Measurements from ENCODE around the gene CHKA. TPM values are rescaled to one million over a fixed set of nuclear protein-coding genes. Genes with fewer than 3 reads are reported as not detected.
A peak's percentile ranks its signal among the peaks of the same experiment; 100 is the strongest.

Gene CHKA
- total RNA-seq, 1 donor from 2014 or later, result 15.3 TPM

- no peak for DNase-seq (ENCODE audit: low read depth)
Observed at GRCh38 chr11:68047437-68048290, 73.5 kb downstream of the CHKA start.

GRCh38 chr11:68044898-68045351, 76.3 kb downstream of the CHKA start:
- DNase-seq (ENCODE audit: low read depth), result no peak

DNA sequence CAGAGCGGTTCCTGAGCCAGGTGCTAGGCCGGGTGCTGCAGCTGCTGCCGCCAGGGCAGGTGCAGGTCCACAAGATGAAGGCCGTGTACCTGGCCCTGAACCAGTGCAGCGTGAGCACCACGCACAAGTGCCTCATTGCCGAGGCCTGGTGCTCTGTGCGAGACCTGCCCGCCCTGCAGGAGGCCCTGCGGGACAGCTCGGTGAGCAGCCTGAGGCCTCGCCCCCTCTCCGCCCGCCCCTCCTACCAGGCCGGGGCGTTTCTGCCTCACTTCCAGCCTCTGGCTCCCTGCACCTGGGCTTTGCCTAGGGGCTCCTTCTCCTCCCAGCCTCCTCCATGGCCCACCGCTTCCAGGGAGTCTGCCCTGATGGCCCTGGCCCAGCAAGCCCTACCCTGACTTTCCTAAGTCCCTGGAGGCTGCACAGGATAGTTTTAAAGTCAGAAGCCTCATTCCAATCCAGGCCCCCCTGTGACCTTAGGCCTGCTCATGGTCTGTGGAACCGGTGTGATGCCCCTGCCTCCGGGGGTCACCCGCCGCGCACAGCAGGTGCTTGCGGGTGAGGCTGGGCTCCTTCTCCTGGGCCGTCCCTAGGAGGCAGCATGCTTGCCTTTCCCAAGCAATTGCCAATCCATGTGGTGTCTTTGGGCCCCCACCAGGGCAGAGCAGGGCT, 76.9 kb downstream of the CHKA start:
- no peak for DNase-seq (ENCODE audit: low read depth)

- DNase-seq (ENCODE audit: low read depth), result no peak
Observed at GRCh38 chr11:68043349-68044144, 77.6 kb downstream of the CHKA start.

DNA sequence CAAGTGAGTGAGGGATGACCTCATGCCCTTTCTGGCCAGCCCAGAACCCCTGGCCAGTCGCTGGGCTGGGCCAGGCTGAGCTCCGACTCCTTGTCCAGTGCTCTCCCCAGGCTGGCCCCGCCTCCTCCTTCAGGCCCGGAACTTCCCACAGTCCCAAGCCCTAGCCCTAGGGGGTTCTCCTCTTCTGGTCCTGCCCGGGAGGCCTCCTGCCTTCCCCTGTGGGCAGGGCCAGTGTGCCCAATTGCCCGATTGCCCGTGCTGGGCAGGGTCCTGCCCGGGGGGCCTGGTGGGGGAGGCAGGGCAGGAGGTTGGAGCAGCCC, 78.2 kb downstream of the CHKA start:
- DNase-seq (ENCODE audit: low read depth), result no peak

GRCh38 chr11:68042219-68043028, 78.8 kb downstream of the CHKA start:
- DNase-seq (ENCODE audit: low read depth), result no peak

- no peak for DNase-seq (ENCODE audit: low read depth)
Observed at GRCh38 chr11:68041617-68042218, 79.5 kb downstream of the CHKA start.

GRCh38 chr11:68040957-68041591, 80.1 kb downstream of the CHKA start:
- no peak for DNase-seq (ENCODE audit: low read depth)

DNA sequence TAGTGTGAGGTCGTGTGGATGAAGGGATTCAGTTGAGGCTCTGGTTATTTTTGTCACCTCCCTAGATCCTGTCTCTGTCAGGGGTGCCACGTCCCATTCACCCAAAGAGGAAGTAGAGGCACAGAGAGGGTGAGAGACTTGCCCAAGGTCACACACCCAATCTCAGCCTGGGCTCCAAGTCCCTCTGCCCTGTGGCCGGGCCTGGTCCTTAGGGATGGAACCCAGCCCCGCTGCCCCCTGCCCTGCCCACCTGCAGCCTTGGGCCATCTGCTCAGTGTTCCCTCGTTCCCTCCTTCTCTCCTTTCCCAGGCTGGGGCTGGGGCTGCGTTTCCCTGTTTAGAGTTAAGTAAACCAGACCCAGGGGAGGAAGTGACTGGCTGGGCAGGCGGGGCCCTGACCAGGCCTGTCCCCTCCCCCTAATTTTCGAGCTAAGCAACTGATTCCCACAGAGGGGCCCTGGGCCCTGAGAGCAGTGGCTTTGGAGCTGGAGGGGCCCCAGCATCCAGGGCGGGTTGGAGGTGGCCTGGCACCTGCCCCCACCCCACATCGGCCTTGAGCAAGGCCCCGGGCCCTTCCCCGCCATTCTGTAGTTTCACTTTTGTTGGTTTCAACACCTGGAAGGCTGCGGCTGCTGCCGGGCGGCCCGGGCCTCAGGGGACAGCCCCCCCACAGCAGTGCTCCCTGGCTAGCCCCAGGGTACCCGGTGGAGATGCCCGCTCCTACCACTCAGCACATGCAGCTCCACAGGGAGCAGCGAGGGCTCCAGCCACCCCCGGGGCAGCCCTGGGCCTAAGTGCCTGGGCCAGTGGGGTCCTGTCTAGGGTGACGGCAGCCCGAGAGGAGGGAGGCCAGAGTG, 80.9 kb downstream of the CHKA start:
- DNase-seq (ENCODE audit: low read depth), result peak; percentile 26

- no peak for DNase-seq (ENCODE audit: low read depth)
Observed at GRCh38 chr11:68039526-68040086, 81.6 kb downstream of the CHKA start.

DNA sequence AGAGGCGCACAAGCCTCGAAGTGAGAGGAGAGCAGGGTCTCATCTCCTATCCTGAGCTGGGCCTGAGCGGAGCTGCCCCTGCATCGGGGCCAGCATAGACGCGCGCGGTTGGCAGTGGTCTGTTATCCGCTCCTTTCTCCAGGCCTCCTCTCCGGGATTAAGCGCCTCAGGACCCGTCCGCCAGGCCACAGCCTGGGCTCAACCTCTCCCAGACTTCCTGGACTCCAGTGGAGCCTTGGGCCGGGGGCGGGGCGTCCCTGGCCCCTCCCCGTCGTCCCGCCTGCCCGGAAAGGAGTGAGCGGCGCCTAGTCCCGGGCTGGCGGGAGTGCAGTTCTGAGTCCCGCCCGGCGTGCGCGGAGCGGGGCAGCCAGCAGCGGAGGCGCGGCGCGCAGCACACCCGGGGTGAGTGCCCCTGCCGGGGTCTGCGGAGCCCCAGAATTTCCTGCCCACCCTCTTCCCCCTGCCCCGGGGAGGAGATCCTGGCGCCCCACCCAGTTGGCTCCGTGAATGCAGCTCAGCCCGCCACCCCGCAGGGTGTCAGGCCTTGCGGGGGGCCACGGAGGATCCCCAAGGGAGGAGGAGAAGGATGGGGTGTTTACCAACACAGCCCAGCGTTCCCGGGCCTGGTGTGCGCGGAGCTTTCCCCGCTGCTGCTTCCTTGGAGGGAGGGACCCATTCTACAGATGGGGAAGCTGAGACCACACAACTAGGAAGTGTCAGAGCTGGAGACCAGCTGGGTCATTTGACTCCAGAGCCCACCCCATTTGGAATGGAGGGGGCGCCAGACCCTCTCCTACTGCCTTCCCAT, 82.3 kb downstream of the CHKA start, which contains the start of gene TCIRG1:
TSS of gene TCIRG1 (plus strand) at position 308 of the 808 bp plus-strand sequence. CDS start 2,247 bp downstream, outside the sequence.
- DNase-seq (ENCODE audit: low read depth), result peak; percentile 72

- peak; percentile 54 for DNase-seq (ENCODE audit: low read depth)
Observed at GRCh38 chr11:68038226-68038717, 82.9 kb downstream of the CHKA start.

DNA sequence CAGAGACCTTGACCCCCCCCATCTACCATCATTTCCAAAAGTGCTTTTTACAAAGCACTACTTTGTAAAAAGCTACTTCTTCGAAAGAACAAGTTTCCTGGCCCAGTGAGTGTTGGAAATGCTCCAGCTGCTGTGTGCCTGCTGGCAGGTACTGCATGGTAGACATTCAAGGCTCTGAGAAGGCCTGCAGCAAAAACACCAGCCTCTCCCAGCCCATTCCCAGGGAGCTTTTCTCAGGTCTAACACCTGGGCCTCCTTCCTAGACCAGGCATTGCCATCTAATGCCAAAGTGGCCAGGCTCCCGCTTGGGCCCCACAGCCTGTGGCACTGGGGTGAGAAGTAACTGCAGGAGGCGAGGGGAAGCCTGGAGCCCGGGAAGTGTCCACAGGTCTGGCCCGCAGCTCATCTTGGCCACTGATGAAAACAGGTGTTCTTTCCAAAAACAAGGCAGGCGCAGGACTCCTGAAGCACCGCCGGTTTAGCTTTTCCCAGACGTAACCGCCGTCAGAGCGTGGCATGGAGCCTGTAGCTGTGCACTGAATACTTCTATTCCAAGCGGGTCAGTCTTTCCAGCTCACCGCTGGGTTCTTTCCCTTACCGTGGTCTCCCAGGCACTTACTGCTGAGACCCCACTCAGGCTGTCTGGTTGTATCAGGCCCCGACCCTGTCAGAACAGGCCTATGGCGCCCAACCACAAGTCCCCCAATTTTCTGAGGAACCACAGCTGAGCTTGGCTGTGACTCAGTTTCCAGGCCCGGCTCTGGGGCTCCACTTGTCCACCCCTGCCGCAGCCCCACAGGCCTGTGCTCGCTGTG, 83.6 kb downstream of the CHKA start:
- no peak for DNase-seq (ENCODE audit: low read depth)

GRCh38 chr11:68036717-68037239, 84.4 kb downstream of the CHKA start:
- no peak for DNase-seq (ENCODE audit: low read depth)

DNA sequence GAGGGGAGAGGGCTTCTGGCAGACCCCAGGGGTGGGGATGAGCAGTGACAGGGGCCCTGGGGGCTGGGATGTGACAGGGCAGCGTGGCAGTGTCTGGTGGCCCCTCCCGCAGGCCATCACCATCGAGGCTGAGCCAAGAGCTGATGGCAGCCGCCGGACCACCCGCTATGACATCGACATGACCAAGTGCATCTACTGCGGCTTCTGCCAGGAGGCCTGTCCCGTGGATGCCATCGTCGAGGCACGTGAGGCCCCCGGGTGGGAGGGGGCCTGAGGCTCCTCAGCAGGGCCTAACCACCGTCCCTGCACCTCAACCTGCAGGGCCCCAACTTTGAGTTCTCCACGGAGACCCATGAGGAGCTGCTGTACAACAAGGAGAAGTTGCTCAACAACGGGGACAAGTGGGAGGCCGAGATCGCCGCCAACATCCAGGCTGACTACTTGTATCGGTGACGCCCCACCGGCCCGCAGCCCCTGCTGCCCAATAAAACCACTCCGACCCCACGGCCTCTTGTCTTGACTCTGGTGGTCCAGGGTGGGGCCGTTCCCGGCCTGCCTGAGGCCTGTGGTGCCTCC, 85.0 kb downstream of the CHKA start:
- no peak for DNase-seq (ENCODE audit: low read depth)

DNA sequence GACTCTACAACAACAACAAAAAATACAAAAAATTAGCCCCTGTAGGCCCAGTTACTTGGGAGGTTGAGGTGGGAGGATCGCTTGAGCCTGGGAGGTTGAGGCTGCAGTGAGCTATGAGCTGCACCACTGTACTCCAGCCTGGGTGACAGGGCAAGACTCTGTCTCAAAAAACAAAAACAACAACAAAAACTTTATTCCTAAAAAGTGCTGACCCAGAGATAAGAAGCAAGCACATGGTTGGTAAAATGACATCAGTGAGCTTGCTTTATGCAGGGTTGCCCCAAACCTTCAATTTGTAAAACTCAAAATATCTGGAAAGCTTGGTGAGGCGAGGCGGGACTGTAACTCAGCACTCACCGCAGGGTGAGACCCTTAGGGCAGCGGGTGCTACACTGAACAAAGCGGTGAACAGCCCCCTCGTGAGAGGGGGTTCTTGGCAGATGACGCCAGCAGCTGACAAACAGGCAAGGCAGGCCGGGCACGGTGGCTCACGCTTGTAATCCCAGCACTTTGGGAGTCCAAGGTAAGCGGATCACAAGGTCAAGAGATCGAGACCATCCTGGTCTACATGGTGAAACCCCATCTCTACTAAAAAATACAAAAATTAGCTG, 85.8 kb downstream of the CHKA start:
- DNase-seq (ENCODE audit: low read depth), result no peak
